Upper lobe of right lung (tissue), 1 donor: ENCODE data around the gene SIRPD. TPM values are rescaled to one million over a fixed set of nuclear protein-coding genes. Genes with fewer than 3 reads are reported as not detected.

ENCODE experiments used
- ATAC-seq: fragments of 200-7000 bp; cut with Tn5 transposase; one replicate; pipeline ENCODE4 v1.9.1; 2020; ENCODE audit warnings: mild to moderate bottlenecking, moderate library complexity
- DNase-seq: peaks from one replicate; pipeline ENCODE4 v3.0.0-alpha.2; 2020
- H3K27ac ChIP-seq: fragments of 200-600 bp; one replicate; pipeline ENCODE4 v1.8.0; 2022
- H3K27me3 ChIP-seq: fragments of 200-600 bp; one replicate; pipeline ENCODE4 v1.8.0; 2022; ENCODE audit warnings: mild to moderate bottlenecking
- H3K36me3 ChIP-seq: fragments of 200-600 bp; one replicate; pipeline ENCODE4 v1.8.0; 2022
- H3K4me1 ChIP-seq: fragments of 200-600 bp; one replicate; pipeline ENCODE4 v1.8.0; 2022
- H3K4me3 ChIP-seq: fragments of 200-600 bp; one replicate; pipeline ENCODE4 v1.8.0; 2022; ENCODE audit warnings: mild to moderate bottlenecking
- H3K9me3 ChIP-seq: fragments of 200-600 bp; one replicate; pipeline ENCODE4 v1.8.0; 2022
- CTCF ChIP-seq: fragments of 200-600 bp; IDR thresholded peaks from one replicate; pipeline ENCODE4 v1.8.0; 2022; ENCODE audit warnings: antibody characterized with exemption
- intact Hi-C: fragments of 100-400 bp; cut with DNase I; formaldehyde crosslinking; loops from one replicate; pipeline ENCODE4 v1.11.0; 2022
- total RNA-seq: library from RNA; stranded (reverse); fragmentation: NEBNext Ultra II Directional; extraction: Animal tissue kit (Norgen Biotek cat#: 25700); gene quantifications from one replicate; pipeline ENCODE4 v1.2.1, GENCODE V29; 2021
- donor health status: DM: no; HTN: yes; CAD: no; lungs with severe emphysema.

SIRPD gene
- total RNA-seq, 1 donor from 2014 or later, result 0.78 TPM

DNA sequence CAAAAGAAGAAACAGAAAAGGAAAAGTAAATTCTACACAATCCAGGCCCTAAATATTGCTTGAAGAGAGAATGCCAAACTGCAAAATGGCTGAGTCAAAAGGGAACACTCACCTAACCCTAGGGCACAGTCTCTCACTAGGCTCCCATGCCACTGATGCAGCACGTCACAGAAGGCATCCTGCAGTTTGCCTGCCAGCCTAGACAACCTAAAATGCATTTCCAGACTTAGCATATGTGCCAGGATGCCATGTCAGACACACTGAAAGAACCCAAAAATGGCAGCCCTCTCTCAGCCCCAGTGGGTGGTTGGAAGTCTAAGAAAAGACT lies 10.6 kb upstream of the SIRPD start:
- H3K36me3 ChIP-seq, result no peaks in the 10 kb centered on the region
- intact Hi-C loops, result no loop called here

GRCh38 chr20:1567392-1568162 lies 10.1 kb upstream of the SIRPD start:
- Histone ChIP-seq H3K27ac (no peak overlapping the region), H3K9me3 (no peaks in the 10 kb centered on the region), H3K4me1 (no peaks in the 10 kb centered on the region), H3K36me3 (no peaks in the 10 kb centered on the region), H3K27me3 (no peaks in the 10 kb centered on the region), H3K4me3 (no peak overlapping the region)
- intact Hi-C loops, result no loop called here
- no peak for DNase-seq
- no peak for ATAC-seq
- no peak for TF ChIP-seq CTCF

More for the DNA sequence above, 10.6 kb upstream of the SIRPD start:
- Histone ChIP-seq H3K27ac (no peak overlapping the region), H3K4me3 (no peak overlapping the region), H3K9me3 (no peaks in the 10 kb centered on the region), H3K27me3 (no peaks in the 10 kb centered on the region), H3K4me1 (no peaks in the 10 kb centered on the region)
- TF ChIP-seq CTCF, result no peak
- ATAC-seq, result no peak
- no peak for DNase-seq

DNA sequence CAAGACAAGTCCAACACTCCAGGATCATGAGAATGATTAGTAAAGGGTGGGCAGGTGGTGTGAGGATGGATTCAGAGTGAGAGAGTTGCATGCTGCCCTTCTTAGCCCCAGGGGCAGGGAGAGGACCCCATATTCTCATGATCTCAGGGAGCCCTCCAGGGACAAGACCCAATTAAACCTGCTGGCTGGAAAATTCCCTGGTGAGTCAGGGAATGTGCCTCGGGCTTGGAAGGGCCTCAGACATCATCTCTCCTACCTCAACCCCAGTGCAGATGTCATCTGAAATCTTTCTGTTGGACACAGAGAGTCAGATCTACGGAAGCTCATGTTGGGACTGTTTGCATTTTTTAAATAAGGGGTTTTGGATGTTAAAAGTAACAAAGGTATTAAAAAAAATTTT lies 9.2 kb upstream of the SIRPD start:
- Histone ChIP-seq H3K27me3 (no peaks in the 10 kb centered on the region), H3K9me3 (no peaks in the 10 kb centered on the region), H3K36me3 (no peaks in the 10 kb centered on the region), H3K4me1 (no peaks in the 10 kb centered on the region), H3K4me3 (no peak overlapping the region), H3K27ac (no peak overlapping the region)
- DNase-seq (no peak), ATAC-seq (no peak)
- intact Hi-C loops, result no loop called here
- TF ChIP-seq CTCF, result no peak

DNA sequence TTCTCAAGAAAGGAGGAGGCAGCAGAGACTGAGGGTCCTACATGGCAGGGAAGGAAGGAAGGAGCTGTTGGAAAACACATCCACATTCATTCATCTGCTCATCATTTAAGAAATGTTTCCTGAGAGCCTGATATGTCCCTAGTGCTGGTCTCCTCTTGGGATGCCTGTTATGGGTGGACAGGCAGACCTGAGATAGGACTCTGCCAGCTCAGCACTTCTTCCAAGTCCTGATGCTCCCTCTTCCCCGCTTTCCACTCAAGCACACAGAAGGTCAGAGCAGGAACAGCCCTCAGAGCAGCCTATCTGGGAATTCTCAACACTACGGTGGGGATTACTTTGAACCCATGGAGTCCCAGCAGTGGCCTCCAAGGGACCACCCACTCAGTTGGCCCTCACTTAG lies 8.0 kb upstream of the SIRPD start:
- Histone ChIP-seq H3K27me3 (no peaks in the 10 kb centered on the region), H3K4me1 (no peaks in the 10 kb centered on the region), H3K36me3 (no peaks in the 10 kb centered on the region), H3K9me3 (no peaks in the 10 kb centered on the region), H3K4me3 (no peak overlapping the region), H3K27ac (no peak overlapping the region)
- intact Hi-C loops, result no loop called here
- TF ChIP-seq CTCF, result no peak
- DNase-seq (no peak), ATAC-seq (no peak)

DNA sequence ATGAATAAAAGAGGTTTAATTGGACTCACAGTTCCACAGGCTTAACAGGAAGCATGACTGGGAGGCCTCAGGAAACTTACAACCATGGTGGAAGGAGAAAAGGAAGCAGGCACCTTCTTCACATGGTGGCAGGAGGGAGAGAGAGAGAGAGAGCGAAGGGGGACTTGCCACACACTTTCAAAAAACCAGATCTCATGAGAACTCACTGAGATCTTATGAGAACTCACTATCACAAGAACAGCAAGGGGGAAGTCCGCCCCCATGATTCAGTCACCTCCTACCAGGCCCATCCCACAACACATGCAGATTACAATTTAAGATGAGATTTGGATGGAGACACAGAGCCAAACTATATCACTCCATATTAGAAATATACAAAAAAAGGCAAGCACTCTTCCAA lies 6.1 kb upstream of the SIRPD start:
- no peaks in the 10 kb centered on the region for H3K4me1 ChIP-seq
- intact Hi-C loops, result no loop called here
- TF ChIP-seq CTCF, result no peak
- no peak overlapping the region for H3K27ac ChIP-seq
- H3K36me3 ChIP-seq, result no peaks in the 10 kb centered on the region
- DNase-seq (no peak), ATAC-seq (no peak)
- no peaks in the 10 kb centered on the region for H3K27me3 ChIP-seq
- no peak overlapping the region for H3K4me3 ChIP-seq
- H3K9me3 ChIP-seq, result no peaks in the 10 kb centered on the region

GRCh38 chr20:1562622-1563021 lies 5.1 kb upstream of the SIRPD start:
- no peak for TF ChIP-seq CTCF
- no peak for DNase-seq
- H3K36me3 ChIP-seq, result no peaks in the 10 kb centered on the region
- no peaks in the 10 kb centered on the region for H3K4me1 ChIP-seq
- intact Hi-C loops, result no loop called here
- no peak overlapping the region for H3K27ac ChIP-seq
- no peak overlapping the region for H3K4me3 ChIP-seq
- peak; percentile 29 for ATAC-seq
- no peaks in the 10 kb centered on the region for H3K27me3 ChIP-seq
- no peaks in the 10 kb centered on the region for H3K9me3 ChIP-seq
